H9 (cell line): ENCODE data around the gene PROSER3. TPM values are rescaled to one million over a fixed set of nuclear protein-coding genes. Genes with fewer than 3 reads are reported as not detected.

Experiments
- DNase-seq: peaks from one replicate; pipeline ENCODE4 v3.0.0-alpha.2; 2017
- H2AFZ ChIP-seq: one replicate; pipeline ENCODE4 v1.6.1; 2013; ENCODE audit warnings: mild to moderate bottlenecking, low read length, control low read depth, moderate library complexity
- H2AK5ac ChIP-seq: 2 replicates; pipeline ENCODE4 v1.6.1; 2013; ENCODE audit warnings: low read length, control low read depth, mixed read lengths; ENCODE audit not compliant: insufficient read length
- H2BK120ac ChIP-seq: one replicate; pipeline ENCODE4 v1.6.1; 2013; ENCODE audit warnings: low read depth, mild to moderate bottlenecking, low read length, control low read depth, inconsistent platforms; ENCODE audit not compliant: poor library complexity, severe bottlenecking
- H2BK12ac ChIP-seq: 2 replicates; pipeline ENCODE4 v1.6.1; 2013; ENCODE audit warnings: low read length, control low read depth, mixed read lengths, low read depth; ENCODE audit not compliant: insufficient read length
- H2BK15ac ChIP-seq: 2 replicates; pipeline ENCODE4 v1.6.1; 2013; ENCODE audit warnings: low read depth, low read length, control low read depth
- H2BK20ac ChIP-seq: one replicate; pipeline ENCODE4 v1.6.1; 2013; ENCODE audit warnings: low read depth, mild to moderate bottlenecking, low read length, control low read depth, inconsistent platforms; ENCODE audit not compliant: poor library complexity, severe bottlenecking
- H2BK5ac ChIP-seq: 2 replicates; pipeline ENCODE4 v1.6.1; 2013; ENCODE audit warnings: low read length, control low read depth, mixed read lengths; ENCODE audit not compliant: insufficient read length
- H3K14ac ChIP-seq: 2 replicates; pipeline ENCODE4 v1.6.1; 2013; ENCODE audit warnings: low read length, control low read depth; ENCODE audit not compliant: insufficient read depth
- H3K18ac ChIP-seq: 2 replicates; pipeline ENCODE4 v1.6.1; 2013; ENCODE audit warnings: low read depth, mild to moderate bottlenecking, mixed read lengths, low read length, control low read depth; ENCODE audit not compliant: insufficient read length
- H3K23ac ChIP-seq: 2 replicates; pipeline ENCODE4 v1.6.1; 2013; ENCODE audit warnings: low read length, control low read depth, mixed read lengths, low read depth; ENCODE audit not compliant: insufficient read length
- H3K23me2 ChIP-seq: 2 replicates; pipeline ENCODE4 v1.6.1; 2013; ENCODE audit warnings: low read depth, mild to moderate bottlenecking, mixed read lengths, low read length, control low read depth; ENCODE audit not compliant: insufficient read length, poor library complexity, severe bottlenecking
- H3K27ac ChIP-seq: 2 replicates; pipeline ENCODE4 v1.5.1; 2013; ENCODE audit warnings: low read length, control low read depth, mixed read lengths, low read depth; ENCODE audit not compliant: insufficient read length
- H3K27me3 ChIP-seq: 2 replicates; pipeline ENCODE4 v1.6.1; 2013; ENCODE audit warnings: low read length, control low read depth, inconsistent platforms; ENCODE audit not compliant: insufficient read depth
- H3K4ac ChIP-seq: 2 replicates; pipeline ENCODE4 v1.6.1; 2013; ENCODE audit warnings: low read depth, mild to moderate bottlenecking, control low read depth, inconsistent platforms, low read length, moderate library complexity
- H3K4me1 ChIP-seq: 2 replicates; pipeline ENCODE4 v1.6.1; 2013; ENCODE audit warnings: low read length, control low read depth, inconsistent platforms; ENCODE audit not compliant: insufficient read depth
- H3K4me2 ChIP-seq: 2 replicates; pipeline ENCODE4 v1.6.1; 2013; ENCODE audit warnings: low read length, control low read depth, mixed read lengths; ENCODE audit not compliant: insufficient read length, insufficient read depth
- H3K56ac ChIP-seq: 2 replicates; pipeline ENCODE4 v1.6.1; 2013; ENCODE audit warnings: low read depth, mild to moderate bottlenecking, mixed read lengths, low read length, control low read depth; ENCODE audit not compliant: insufficient read length
- H3K79me1 ChIP-seq: 2 replicates; pipeline ENCODE4 v1.6.1; 2013; ENCODE audit warnings: low read depth, mild to moderate bottlenecking, moderate library complexity, low read length, control low read depth, inconsistent platforms; ENCODE audit not compliant: insufficient read depth, poor library complexity, severe bottlenecking
- H3K79me2 ChIP-seq: 2 replicates; pipeline ENCODE4 v1.6.1; 2013; ENCODE audit warnings: low read length, control low read depth, inconsistent platforms; ENCODE audit not compliant: insufficient read depth
- H3K9ac ChIP-seq: 2 replicates; pipeline ENCODE4 v1.6.1; 2013; ENCODE audit warnings: low read length, control low read depth, mixed read lengths; ENCODE audit not compliant: insufficient read length; ENCODE audit errors: extremely low read depth
- H3K9me3 ChIP-seq: one replicate; pipeline ENCODE4 v1.6.1; 2013; ENCODE audit warnings: low read depth, low read length, inconsistent platforms; ENCODE audit not compliant: control insufficient read depth
- H3T11ph ChIP-seq: one replicate; pipeline ENCODE4 v1.6.1; 2013; ENCODE audit warnings: mild to moderate bottlenecking, low read length, control low read depth, inconsistent platforms
- H4K20me1 ChIP-seq: one replicate; pipeline ENCODE4 v1.6.1; 2013; ENCODE audit not compliant: control insufficient read depth, insufficient read length, insufficient read depth
- H4K5ac ChIP-seq: 2 replicates; pipeline ENCODE4 v1.6.1; 2013; ENCODE audit warnings: low read depth, mild to moderate bottlenecking, mixed read lengths, low read length, control low read depth; ENCODE audit not compliant: insufficient read length
- H4K8ac ChIP-seq: replicated peaks from 2 replicates; pipeline ENCODE4 v1.6.1; 2013; ENCODE audit warnings: low read length, control low read depth, mixed read lengths, low read depth; ENCODE audit not compliant: insufficient read length
- H4K91ac ChIP-seq: 2 replicates; pipeline ENCODE4 v1.6.1; 2013; ENCODE audit warnings: low read depth, mild to moderate bottlenecking, moderate library complexity, mixed read lengths, low read length, control low read depth; ENCODE audit not compliant: insufficient read length
- H3K27ac Mint-ChIP-seq, 3 experiments: 2 replicates in 2 of 3; 3 replicates in 1 of 3; pipeline ENCODE4 v1.8.0; 2020 to 2021; ENCODE audit warnings: mixed read lengths in 3 of 3, mild to moderate bottlenecking in 1 of 3, moderate library complexity in 1 of 3
- H3K27me3 Mint-ChIP-seq: 2 replicates; pipeline ENCODE4 v1.8.0; 2021; ENCODE audit warnings: low read depth, mild to moderate bottlenecking, moderate library complexity, mixed read lengths
- H3K36me3 Mint-ChIP-seq, 3 experiments: 2 replicates in 2 of 3; 3 replicates in 1 of 3; pipeline ENCODE4 v1.8.0; 2020 to 2021; ENCODE audit warnings: low read depth in 3 of 3, mixed read lengths in 3 of 3; ENCODE audit not compliant: insufficient read depth in 1 of 3
- H3K4me1 Mint-ChIP-seq, 2 experiments: 2 replicates each; pipeline ENCODE4 v1.8.0; 2020; ENCODE audit warnings: mixed read lengths in 2 of 2
- H3K4me3 Mint-ChIP-seq, 2 experiments: 2 replicates in 1 of 2; 3 replicates in 1 of 2; pipeline ENCODE4 v1.8.0; 2020 to 2021; ENCODE audit warnings: mild to moderate bottlenecking in 2 of 2, mixed read lengths in 2 of 2, moderate library complexity in 1 of 2
- H3K9me3 Mint-ChIP-seq, 2 experiments: 2 replicates in 1 of 2; 3 replicates in 1 of 2; pipeline ENCODE4 v1.8.0; 2020; ENCODE audit warnings: mild to moderate bottlenecking in 2 of 2, mixed read lengths in 2 of 2, moderate library complexity in 1 of 2
- CTCF ChIP-seq: fragments of 200-600 bp; sonication (generic); conservative IDR thresholded peaks from 3 replicates; pipeline ENCODE4 v1.8.0; 2021; ENCODE audit warnings: antibody characterized with exemption, mild to moderate bottlenecking
- WGBS: extraction: QIAGEN DNeasy Blood & Tissue Kit; methylation state at CpG from one replicate; pipeline ENCODE4 v1.1.7; 2013; ENCODE audit warnings: missing lambda C conversion rate, low lambda C conversion rate, mixed read lengths; ENCODE audit not compliant: insufficient read length; ENCODE audit errors: extremely low coverage; 5-methylcytosine and 5-hydroxymethylcytosine counted together
- total RNA-seq: library from RNA; stranded (reverse); gene quantifications from 2 replicates; pipeline ENCODE4 v1.2.1, GENCODE V29; 2021

Gene PROSER3
- total RNA-seq, 1 experiment from 2014 or later: 29.1 TPM

GRCh38 chr19:35786299-35787160 is 28.6 kb downstream of the PROSER3 start:
- no peaks in the 10 kb centered on the region for H3K9me3 ChIP-seq
- no peak overlapping the region for H3K4me2 ChIP-seq
- no peak for DNase-seq
- H4K5ac ChIP-seq: no peak overlapping the region
- no peak overlapping the region for H2BK5ac ChIP-seq
- no peak overlapping the region for H2AK5ac ChIP-seq
- H3K9ac ChIP-seq: no peak overlapping the region
- Mint-ChIP-seq H3K36me3 (peaks cover 0 to 5% (median under 1%) of the 10 kb centered on the region in 3 experiments; a peak in 2 of 7 replicates), H3K27me3 (no peaks in the 10 kb centered on the region; the same call in 1 of the 2 replicates), H3K27ac (no peak overlapping the region), H3K4me3 (no peak overlapping the region; a peak in 1 of 5 replicates), H3K4me1 (peaks cover 20 to 35% of the 10 kb centered on the region in 2 experiments), H3K9me3 (no peaks in the 10 kb centered on the region; a peak in 1 of 5 replicates)
- no peak overlapping the region for H3K56ac ChIP-seq
- H3K27ac ChIP-seq: no peak overlapping the region
- no peak overlapping the region for H3K18ac ChIP-seq
- no peaks in the 10 kb centered on the region for H3K4me1 ChIP-seq
- no peaks in the 10 kb centered on the region for H3K79me1 ChIP-seq
- H4K8ac ChIP-seq: no peak overlapping the region
- H4K91ac ChIP-seq: no peak overlapping the region
- H2BK12ac ChIP-seq: no peak overlapping the region
- peaks cover 3% of the 10 kb centered on the region for H4K20me1 ChIP-seq
- H3K79me2 ChIP-seq: no peaks in the 10 kb centered on the region
- WGBS: no CpG with 5 or more reads among the region's 31 CpGs
- no peak overlapping the region for H3K23ac ChIP-seq
- TF ChIP-seq CTCF: no peak
- no peak overlapping the region for H3K4ac ChIP-seq
- H2BK15ac ChIP-seq: no peak overlapping the region
- H3K27me3 ChIP-seq: no peaks in the 10 kb centered on the region
- peaks cover 7% of the 10 kb centered on the region for H3K23me2 ChIP-seq
- no peak overlapping the region for H3K14ac ChIP-seq
- H2BK20ac ChIP-seq: no peak overlapping the region
- H2BK120ac ChIP-seq: no peak overlapping the region
- no peak overlapping the region for H2AFZ ChIP-seq
- no peak overlapping the region for H3T11ph ChIP-seq
